ENCODE measurements around the gene PTPRG.

The PTPRG gene

GRCh38 chr3:61650276-61650675 is 88.9 kb downstream of the PTPRG start:
- TF ChIP-seq TAF1 (IDR thresholded peaks at IDR 0.05; ENCODE audit: borderline replicate concordance, insufficient read depth, low read length) (no peak), POLR2AphosphoS5 (IDR thresholded peaks at IDR 0.05; ENCODE audit: low read depth, low read length) (no peak), REST (IDR thresholded peaks at IDR 0.05; ENCODE audit: insufficient read depth in 1 of 2, low read depth in 2 of 2, low read length in 2 of 2) (no peak), SIN3A (IDR thresholded peaks at IDR 0.05; ENCODE audit: borderline replicate concordance, insufficient read depth, low read length) (no peak), FOXP2 (optimal IDR thresholded peaks at IDR 0.05; ENCODE audit: borderline replicate concordance, extremely low read depth, extremely low read length, insufficient read depth) (no peak)

- no peak for TF ChIP-seq REST (IDR thresholded peaks at IDR 0.05; ENCODE audit: insufficient read depth in 1 of 2, low read depth in 2 of 2, low read length in 2 of 2)
- no peak for TF ChIP-seq POLR2AphosphoS5 (IDR thresholded peaks at IDR 0.05; ENCODE audit: low read depth, low read length)
- TF ChIP-seq FOXP2 (optimal IDR thresholded peaks at IDR 0.05; ENCODE audit: borderline replicate concordance, extremely low read depth, extremely low read length, insufficient read depth): no peak
- no peak for TF ChIP-seq TAF1 (IDR thresholded peaks at IDR 0.05; ENCODE audit: borderline replicate concordance, insufficient read depth, low read length)
- no peak for TF ChIP-seq SIN3A (IDR thresholded peaks at IDR 0.05; ENCODE audit: borderline replicate concordance, insufficient read depth, low read length)
Measured at GRCh38 chr3:61650719-61651410, 89.5 kb downstream of the PTPRG start.

GRCh38 chr3:61657689-61658088 is 96.3 kb downstream of the PTPRG start:
- no peak for TF ChIP-seq SIN3A (IDR thresholded peaks at IDR 0.05; ENCODE audit: borderline replicate concordance, insufficient read depth, low read length)
- no peak for TF ChIP-seq REST (IDR thresholded peaks at IDR 0.05; ENCODE audit: insufficient read depth in 1 of 2, low read depth in 2 of 2, low read length in 2 of 2)
- no peak for TF ChIP-seq POLR2AphosphoS5 (IDR thresholded peaks at IDR 0.05; ENCODE audit: low read depth, low read length)
- no peak for TF ChIP-seq TAF1 (IDR thresholded peaks at IDR 0.05; ENCODE audit: borderline replicate concordance, insufficient read depth, low read length)
- no peak for TF ChIP-seq FOXP2 (optimal IDR thresholded peaks at IDR 0.05; ENCODE audit: borderline replicate concordance, extremely low read depth, extremely low read length, insufficient read depth)

- TF ChIP-seq POLR2AphosphoS5 (IDR thresholded peaks at IDR 0.05; ENCODE audit: low read depth, low read length): no peak
- no peak for TF ChIP-seq FOXP2 (optimal IDR thresholded peaks at IDR 0.05; ENCODE audit: borderline replicate concordance, extremely low read depth, extremely low read length, insufficient read depth)
- TF ChIP-seq REST (IDR thresholded peaks at IDR 0.05; ENCODE audit: insufficient read depth in 1 of 2, low read depth in 2 of 2, low read length in 2 of 2): no peak
Measured at GRCh38 chr3:61662861-61663260, 101.5 kb downstream of the PTPRG start.

All from PFSK-1 (cell line).